IPS-20b (cell line): ENCODE data around the gene ENO1.

ENCODE experiments used
- H3K27ac ChIP-seq: one replicate; pipeline ENCODE4 v1.5.1; 2013; ENCODE audit warnings: low read length
- H3K27me3 ChIP-seq: 2 replicates; pipeline ENCODE4 v1.6.1; 2013; ENCODE audit warnings: mild to moderate bottlenecking, low read length, inconsistent platforms; ENCODE audit not compliant: insufficient read depth
- H3K36me3 ChIP-seq: 2 replicates; pipeline ENCODE4 v1.6.1; 2013; ENCODE audit warnings: low read depth, mild to moderate bottlenecking, inconsistent platforms, low read length, moderate library complexity; ENCODE audit not compliant: insufficient read depth
- H3K4me1 ChIP-seq: 2 replicates; pipeline ENCODE4 v1.6.1; 2013; ENCODE audit warnings: mild to moderate bottlenecking, control low read depth, inconsistent platforms, low read length, moderate library complexity; ENCODE audit not compliant: insufficient read depth
- H3K4me3 ChIP-seq: 2 replicates; pipeline ENCODE4 v1.5.1; 2013; ENCODE audit warnings: mild to moderate bottlenecking, low read length, inconsistent platforms
- H3K9ac ChIP-seq: 2 replicates; pipeline ENCODE4 v1.6.1; 2013; ENCODE audit warnings: low read depth, mild to moderate bottlenecking, inconsistent platforms, low read length, moderate library complexity
- H3K9me3 ChIP-seq: 2 replicates; pipeline ENCODE4 v1.6.1; 2013; ENCODE audit warnings: mild to moderate bottlenecking, low read depth, low read length, inconsistent platforms; ENCODE audit not compliant: insufficient read depth

The ENO1 gene

GRCh38 chr1:8876087-8876486, 2.4 kb downstream of the ENO1 start:
- Histone ChIP-seq H3K36me3 (peaks cover 64% of the 10 kb centered on the region), H3K4me1 (peaks cover 54% of the 10 kb centered on the region), H3K27me3 (no peaks in the 10 kb centered on the region), H3K9me3 (no peaks in the 10 kb centered on the region), H3K4me3 (peak overlapping the region; percentile 93), H3K9ac (peak overlapping the region; percentile 98; the same call in 1 of the 2 replicates), H3K27ac (no peak overlapping the region)

DNA sequence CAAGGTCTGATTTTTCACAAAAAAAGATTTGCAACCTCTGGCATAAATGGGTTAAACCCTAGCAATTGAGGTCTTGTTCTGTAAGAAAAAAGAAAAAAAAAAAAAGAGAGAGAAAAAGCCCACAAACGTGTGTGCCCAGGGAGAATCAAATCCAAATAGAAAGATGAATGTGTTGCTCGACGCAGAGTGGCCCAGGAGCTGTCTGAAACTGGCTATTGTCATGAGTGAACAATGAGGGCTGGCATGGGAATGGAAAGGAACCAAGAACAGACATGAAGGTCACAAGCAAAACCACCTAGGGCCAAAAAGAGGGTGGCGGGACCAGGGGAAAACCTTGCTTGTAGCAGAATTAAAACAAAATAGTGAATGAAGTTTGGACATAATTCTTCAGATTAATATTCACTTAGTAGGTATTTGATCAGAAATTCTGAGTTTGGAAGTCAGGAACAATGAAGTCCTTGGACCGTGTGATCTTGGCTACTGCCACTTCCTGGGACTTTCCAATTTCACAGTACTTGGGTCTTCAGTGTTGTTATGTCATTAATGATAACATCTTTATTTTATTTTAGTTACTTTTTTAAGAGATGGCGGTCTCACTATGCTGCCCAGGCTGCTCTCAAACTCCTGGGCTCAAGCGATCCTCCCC, 3.1 kb downstream of the ENO1 start:
- no peak overlapping the region for H3K27ac ChIP-seq
- H3K36me3 ChIP-seq: peaks cover 72% of the 10 kb centered on the region
- peak overlapping the region; percentile 93 for H3K4me3 ChIP-seq
- H3K9me3 ChIP-seq: no peaks in the 10 kb centered on the region
- H3K4me1 ChIP-seq: peaks cover 49% of the 10 kb centered on the region
- no peak overlapping the region; the same call in 1 of the 2 replicates for H3K9ac ChIP-seq
- H3K27me3 ChIP-seq: no peaks in the 10 kb centered on the region

DNA sequence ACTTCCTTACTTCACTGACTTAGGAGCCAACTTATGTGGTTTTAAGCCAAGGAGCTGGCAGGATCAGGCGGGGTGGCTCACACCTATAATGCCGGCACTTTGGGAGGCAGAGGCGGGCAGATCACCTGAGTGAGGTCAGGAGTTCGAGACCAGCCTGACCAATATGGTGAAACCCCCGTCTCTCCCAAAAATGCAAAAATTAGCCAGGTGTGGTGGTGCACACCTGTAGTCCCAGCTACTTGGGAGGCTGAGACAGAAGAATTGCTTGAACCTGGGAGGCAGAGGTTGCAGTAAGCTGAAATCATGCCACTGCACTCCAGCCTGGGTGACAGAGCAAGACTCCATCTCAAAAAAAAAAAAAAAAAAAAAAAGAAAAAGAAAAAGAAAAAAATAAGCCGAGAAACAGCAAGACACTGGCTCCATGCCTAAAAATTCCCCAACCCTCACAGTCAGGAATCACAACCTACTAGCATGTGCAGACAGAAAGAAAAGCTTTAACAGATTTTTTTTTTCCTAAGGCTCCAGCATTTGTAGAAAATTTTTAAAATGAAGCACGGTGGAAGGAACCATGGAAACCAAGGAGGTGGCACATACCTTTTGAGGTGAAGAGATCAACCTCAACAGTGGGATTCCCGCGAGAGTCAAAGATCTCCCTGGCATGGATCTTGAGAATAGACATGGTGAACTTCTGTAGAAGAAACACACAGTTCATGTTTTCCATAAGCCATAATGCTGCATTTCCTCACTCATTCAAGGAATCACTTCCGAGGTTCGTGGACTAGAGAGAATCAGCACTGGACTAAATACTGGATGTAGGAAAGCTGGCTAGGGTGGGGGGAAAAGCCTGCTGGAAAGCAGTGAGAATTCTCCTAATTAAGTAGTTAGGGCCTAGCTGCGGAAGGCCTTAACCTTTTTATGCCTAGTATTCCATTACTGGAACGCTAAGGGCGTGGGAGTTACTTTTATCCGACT, 4.0 kb downstream of the ENO1 start:
- H3K9ac ChIP-seq: 0 out of 2 replicates have a peak overlapping the region, but pooled peaks have one; percentile 1
- H3K4me3 ChIP-seq: peak overlapping the region; percentile 93
- H3K36me3 ChIP-seq: peaks cover 80% of the 10 kb centered on the region
- H3K27ac ChIP-seq: no peak overlapping the region
- H3K27me3 ChIP-seq: no peaks in the 10 kb centered on the region
- H3K9me3 ChIP-seq: no peaks in the 10 kb centered on the region
- peaks cover 41% of the 10 kb centered on the region for H3K4me1 ChIP-seq

GRCh38 chr1:8873506-8874229, 4.8 kb downstream of the ENO1 start:
- H3K9ac ChIP-seq: 0 out of 2 replicates have a peak overlapping the region, but pooled peaks have one; percentile 1
- H3K4me1 ChIP-seq: peaks cover 38% of the 10 kb centered on the region
- H3K27me3 ChIP-seq: no peaks in the 10 kb centered on the region
- H3K9me3 ChIP-seq: no peaks in the 10 kb centered on the region
- peak overlapping the region; percentile 45 for H3K27ac ChIP-seq
- peak overlapping the region; percentile 47; the same call in 1 of the 2 replicates for H3K4me3 ChIP-seq
- peaks cover 88% of the 10 kb centered on the region for H3K36me3 ChIP-seq

GRCh38 chr1:8873001-8873400, 5.5 kb downstream of the ENO1 start:
- Histone ChIP-seq H3K9me3 (no peaks in the 10 kb centered on the region), H3K27ac (peak overlapping the region; percentile 45), H3K4me1 (peaks cover 38% of the 10 kb centered on the region), H3K27me3 (no peaks in the 10 kb centered on the region), H3K9ac (peak overlapping the region; percentile 13; the same call in 1 of the 2 replicates), H3K4me3 (peak overlapping the region; percentile 41; the same call in 1 of the 2 replicates), H3K36me3 (peaks cover 95% of the 10 kb centered on the region)

DNA sequence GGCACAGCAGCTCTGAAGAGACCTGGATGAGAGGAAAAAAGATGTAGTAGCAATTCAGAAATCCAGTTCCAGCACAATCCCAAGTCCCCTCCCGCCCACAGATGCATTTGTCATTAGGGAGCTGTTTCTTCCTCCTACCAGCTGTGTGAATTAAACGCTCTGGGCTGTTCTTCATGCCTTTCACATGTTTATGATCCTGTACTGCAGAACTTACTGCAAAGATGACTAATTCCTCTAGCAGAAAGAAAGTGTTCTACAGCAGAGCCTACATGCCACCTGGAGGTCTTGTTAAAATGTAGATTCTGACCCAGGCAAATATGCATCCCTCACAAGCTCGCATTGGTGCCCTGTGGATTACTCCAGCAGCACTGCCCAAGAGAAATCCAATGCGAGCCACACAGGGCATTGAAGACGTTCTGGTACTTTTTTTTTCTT, 6.5 kb downstream of the ENO1 start:
- Histone ChIP-seq H3K9me3 (no peaks in the 10 kb centered on the region), H3K36me3 (peaks cover 99% of the 10 kb centered on the region), H3K27me3 (no peaks in the 10 kb centered on the region), H3K4me3 (no peak overlapping the region), H3K27ac (no peak overlapping the region), H3K9ac (no peak overlapping the region), H3K4me1 (peaks cover 38% of the 10 kb centered on the region)

DNA sequence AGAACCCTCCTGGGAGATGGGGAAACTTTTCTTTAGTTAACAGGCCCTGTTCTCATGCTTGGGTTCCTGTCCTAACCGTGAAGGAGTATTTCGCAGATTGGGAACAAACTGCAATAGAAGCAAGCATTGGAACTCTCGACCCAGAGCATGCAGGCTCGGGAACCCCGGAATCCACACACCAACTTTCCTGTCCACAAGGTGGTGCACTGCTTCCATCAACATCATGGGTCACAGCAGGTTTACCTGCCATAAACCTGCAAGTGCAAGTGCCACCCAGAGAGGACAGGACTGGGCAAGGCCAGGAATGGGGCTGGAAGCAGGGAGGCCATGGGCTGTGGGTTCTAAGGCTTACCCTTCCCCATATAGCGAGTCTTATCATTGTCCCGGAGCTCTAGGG, 6.9 kb downstream of the ENO1 start:
- H3K36me3 ChIP-seq: peaks cover 100% of the 10 kb centered on the region
- no peak overlapping the region for H3K9ac ChIP-seq
- no peak overlapping the region for H3K4me3 ChIP-seq
- H3K27ac ChIP-seq: no peak overlapping the region
- no peaks in the 10 kb centered on the region for H3K9me3 ChIP-seq
- H3K27me3 ChIP-seq: no peaks in the 10 kb centered on the region
- peaks cover 38% of the 10 kb centered on the region for H3K4me1 ChIP-seq

DNA sequence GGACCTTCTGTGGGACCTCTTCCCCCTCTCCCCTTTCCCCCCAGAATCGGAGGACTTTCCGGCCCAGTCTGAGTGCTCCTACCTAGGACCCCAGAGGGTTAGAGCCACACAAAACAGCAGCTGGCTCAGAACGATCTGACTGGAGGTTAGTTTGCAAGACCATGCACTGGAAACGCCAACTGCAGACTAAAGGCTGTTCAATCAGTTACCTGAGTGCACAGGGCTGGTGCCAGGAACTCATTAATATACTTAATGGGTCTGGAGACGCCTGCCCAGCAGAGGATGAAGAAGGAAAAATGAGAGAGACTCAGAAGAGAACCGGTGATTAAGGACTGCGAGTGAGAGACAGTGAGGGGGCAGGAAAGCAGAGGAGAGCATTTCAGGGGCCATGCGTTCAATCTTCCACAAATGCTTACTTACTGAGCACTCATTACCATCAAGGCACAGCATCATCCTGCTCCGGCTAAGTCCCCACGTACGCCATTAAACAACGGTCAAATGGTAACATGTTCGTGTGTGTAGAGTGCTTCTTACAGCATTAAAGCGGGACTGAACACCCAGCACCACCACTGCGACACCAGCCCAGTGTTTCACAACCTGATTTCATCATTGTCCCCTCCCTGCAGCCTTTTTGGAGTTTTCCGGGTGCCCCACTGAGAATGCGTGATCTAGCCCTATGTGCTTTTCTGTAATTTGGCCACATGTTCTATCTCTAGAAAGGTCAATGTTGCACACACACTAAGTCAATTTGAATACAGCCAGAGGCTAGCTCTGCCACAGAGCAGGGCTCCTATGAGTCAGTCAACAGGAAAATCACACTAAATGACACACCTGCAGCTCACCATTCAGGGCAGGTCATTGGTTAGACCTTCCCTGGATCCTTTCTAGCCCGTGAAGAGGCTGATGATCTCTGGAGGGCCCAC, 7.6 kb downstream of the ENO1 start:
- H3K27ac ChIP-seq: no peak overlapping the region
- no peak overlapping the region for H3K9ac ChIP-seq
- no peaks in the 10 kb centered on the region for H3K9me3 ChIP-seq
- no peaks in the 10 kb centered on the region for H3K27me3 ChIP-seq
- H3K4me3 ChIP-seq: no peak overlapping the region
- H3K36me3 ChIP-seq: peaks cover 100% of the 10 kb centered on the region
- peaks cover 33% of the 10 kb centered on the region for H3K4me1 ChIP-seq

- Histone ChIP-seq H3K36me3 (peaks cover 100% of the 10 kb centered on the region), H3K4me1 (peaks cover 25% of the 10 kb centered on the region), H3K9ac (no peak overlapping the region), H3K9me3 (no peaks in the 10 kb centered on the region), H3K27me3 (no peaks in the 10 kb centered on the region), H3K4me3 (no peak overlapping the region), H3K27ac (no peak overlapping the region)
Observed at GRCh38 chr1:8870103-8870502, 8.4 kb downstream of the ENO1 start.

GRCh38 chr1:8867878-8868567, 10.5 kb downstream of the ENO1 start:
- Histone ChIP-seq H3K4me1 (peaks cover 17% of the 10 kb centered on the region), H3K4me3 (no peak overlapping the region), H3K36me3 (peaks cover 100% of the 10 kb centered on the region), H3K9me3 (no peaks in the 10 kb centered on the region), H3K27ac (no peak overlapping the region), H3K9ac (no peak overlapping the region), H3K27me3 (no peaks in the 10 kb centered on the region)
